Brain microvascular endothelial cell (primary cell): ENCODE results near the gene CRTC1.

Experiments
- DNase-seq: peaks from one replicate; pipeline ENCODE4 v3.0.0-alpha.2; 2020
- H3K27ac ChIP-seq: fragments of 250-450 bp; sonication (Bioruptor Pico); 2 replicates; pipeline ENCODE4 v1.5.1; 2020; ENCODE audit warnings: mild to moderate bottlenecking, moderate library complexity
- H3K27me3 ChIP-seq: fragments of 250-450 bp; sonication (Bioruptor Pico); replicated peaks from 2 replicates; pipeline ENCODE4 v1.5.1; 2020; ENCODE audit warnings: mild to moderate bottlenecking
- H3K36me3 ChIP-seq: fragments of 250-450 bp; sonication (Bioruptor Pico); replicated peaks from 2 replicates; pipeline ENCODE4 v1.5.1; 2020; ENCODE audit warnings: mild to moderate bottlenecking
- H3K4me3 ChIP-seq: 2 replicates; pipeline ENCODE4 v1.5.1; 2011; ENCODE audit warnings: low read depth, mild to moderate bottlenecking, control low read depth, low read length, moderate library complexity
- CTCF ChIP-seq: IDR thresholded peaks from 2 replicates; pipeline ENCODE4 v1.5.1; 2011; ENCODE audit warnings: low read depth, mild to moderate bottlenecking, moderate library complexity, low read length, control low read depth, inconsistent platforms; ENCODE audit errors: missing control alignments
- in situ Hi-C: cut with HindIII; loops from 2 replicates; pipeline ENCODE4 v1.10.0; 2017; ENCODE audit warnings: low sequenced_read_pairs, low pct_ligation_motif_present

Gene CRTC1

DNA sequence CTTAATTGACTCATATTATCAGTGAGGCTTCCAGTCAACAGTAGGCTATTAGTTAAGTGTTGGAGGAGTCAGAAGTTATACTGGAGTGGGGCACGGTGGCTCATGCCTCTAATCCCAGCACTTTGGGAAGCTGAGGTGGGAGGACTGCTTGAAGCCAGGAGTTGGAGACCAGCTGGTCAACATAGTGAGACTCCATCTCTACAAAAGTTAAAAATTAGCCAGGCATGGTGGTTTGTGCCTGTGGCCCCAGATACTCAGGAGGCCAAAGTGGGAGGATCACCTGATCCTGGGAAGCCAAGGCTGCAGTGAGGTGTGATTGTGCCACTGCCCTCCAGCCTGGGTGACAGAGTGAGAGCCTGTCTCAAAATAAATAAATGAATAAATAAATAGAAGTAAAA is 54.5 kb downstream of the CRTC1 start:
- no peak for DNase-seq
- no peak overlapping the region for H3K27ac ChIP-seq
- no peaks in the 10 kb centered on the region for H3K27me3 ChIP-seq
- in situ Hi-C loops: no loop called here
- H3K4me3 ChIP-seq: no peak overlapping the region
- H3K36me3 ChIP-seq: no peaks in the 10 kb centered on the region
- TF ChIP-seq CTCF: no peak

- Histone ChIP-seq H3K27me3 (no peaks in the 10 kb centered on the region), H3K27ac (no peak overlapping the region), H3K36me3 (no peaks in the 10 kb centered on the region), H3K4me3 (no peak overlapping the region)
- in situ Hi-C loops: no loop called here
- no peak for TF ChIP-seq CTCF
- no peak for DNase-seq
Measured at GRCh38 chr19:18738961-18739690, 55.6 kb downstream of the CRTC1 start.

DNA sequence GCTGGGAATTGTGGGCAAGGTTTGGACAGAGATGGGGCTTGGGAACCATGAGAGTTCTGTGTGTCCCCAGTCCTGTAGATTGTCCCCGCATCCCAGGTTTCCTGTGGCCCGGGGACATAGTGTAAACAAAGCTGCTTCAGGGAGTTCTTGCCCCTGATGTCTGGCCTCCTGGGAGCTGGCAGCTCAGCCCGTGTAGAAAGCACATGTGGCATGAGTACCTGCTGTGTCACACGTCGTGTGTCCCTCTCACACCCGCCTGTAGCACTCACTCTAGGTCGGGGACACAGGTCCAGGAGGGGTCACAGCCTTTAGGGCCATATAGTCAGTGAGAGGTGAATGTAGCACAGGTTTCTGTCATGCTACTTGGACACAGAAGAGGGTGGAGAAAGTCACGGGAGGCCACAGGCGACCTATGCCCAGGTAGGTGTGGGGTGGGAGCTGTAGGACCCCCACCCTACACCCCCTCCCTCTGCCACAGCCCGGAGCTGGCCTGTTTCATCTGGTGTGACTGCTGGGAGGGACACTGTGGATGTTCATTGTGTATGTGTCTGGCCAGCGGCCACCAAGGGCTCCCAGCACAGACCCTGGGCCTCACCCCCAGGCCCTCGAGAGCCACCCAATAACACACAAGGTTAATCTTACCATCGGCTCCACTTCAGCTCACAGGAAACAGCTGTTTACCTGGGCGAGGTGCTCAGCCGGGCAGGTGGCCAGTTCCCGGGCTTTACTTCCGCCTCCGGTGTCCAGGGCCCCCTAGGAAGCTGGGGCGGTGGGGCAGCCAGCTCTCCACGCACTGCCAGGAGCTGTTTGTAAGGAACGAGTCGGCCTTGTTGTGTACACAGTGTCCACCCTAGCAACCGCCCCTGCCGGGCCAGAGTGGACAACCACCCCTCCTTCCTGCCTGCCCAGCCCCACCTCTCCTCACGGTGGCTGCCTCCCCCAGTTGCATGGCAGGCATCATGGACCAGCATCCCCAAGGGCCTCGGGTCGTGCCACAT is 57.9 kb downstream of the CRTC1 start:
- no peaks in the 10 kb centered on the region for H3K27me3 ChIP-seq
- DNase-seq: no peak
- H3K27ac ChIP-seq: no peak overlapping the region
- H3K4me3 ChIP-seq: no peak overlapping the region
- in situ Hi-C loops: no loop called here
- no peaks in the 10 kb centered on the region for H3K36me3 ChIP-seq
- no peak for TF ChIP-seq CTCF

DNA sequence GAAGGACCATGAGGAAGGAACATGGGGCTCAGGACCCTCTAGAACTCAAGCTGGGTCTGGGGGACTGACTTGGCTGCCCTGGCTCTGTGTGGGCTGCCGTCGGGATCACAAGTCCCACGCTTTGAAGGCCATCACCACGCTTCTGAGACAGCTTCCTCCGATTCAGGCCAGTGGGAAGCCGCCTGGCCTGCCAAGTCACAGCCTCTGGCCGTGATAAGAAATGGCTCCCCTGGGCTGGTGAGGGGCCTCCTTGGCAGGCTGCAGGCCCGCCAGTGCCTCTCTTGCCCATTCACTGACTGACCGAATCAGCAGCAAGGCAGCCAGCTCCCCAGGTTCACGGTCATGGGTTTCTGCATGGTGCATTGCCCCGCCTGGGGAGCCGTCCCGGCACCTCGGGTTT is 58.8 kb downstream of the CRTC1 start:
- TF ChIP-seq CTCF: no peak
- H3K27ac ChIP-seq: no peak overlapping the region
- H3K27me3 ChIP-seq: no peaks in the 10 kb centered on the region
- in situ Hi-C loops: no loop called here
- H3K4me3 ChIP-seq: no peak overlapping the region
- no peak for DNase-seq
- no peaks in the 10 kb centered on the region for H3K36me3 ChIP-seq

DNA sequence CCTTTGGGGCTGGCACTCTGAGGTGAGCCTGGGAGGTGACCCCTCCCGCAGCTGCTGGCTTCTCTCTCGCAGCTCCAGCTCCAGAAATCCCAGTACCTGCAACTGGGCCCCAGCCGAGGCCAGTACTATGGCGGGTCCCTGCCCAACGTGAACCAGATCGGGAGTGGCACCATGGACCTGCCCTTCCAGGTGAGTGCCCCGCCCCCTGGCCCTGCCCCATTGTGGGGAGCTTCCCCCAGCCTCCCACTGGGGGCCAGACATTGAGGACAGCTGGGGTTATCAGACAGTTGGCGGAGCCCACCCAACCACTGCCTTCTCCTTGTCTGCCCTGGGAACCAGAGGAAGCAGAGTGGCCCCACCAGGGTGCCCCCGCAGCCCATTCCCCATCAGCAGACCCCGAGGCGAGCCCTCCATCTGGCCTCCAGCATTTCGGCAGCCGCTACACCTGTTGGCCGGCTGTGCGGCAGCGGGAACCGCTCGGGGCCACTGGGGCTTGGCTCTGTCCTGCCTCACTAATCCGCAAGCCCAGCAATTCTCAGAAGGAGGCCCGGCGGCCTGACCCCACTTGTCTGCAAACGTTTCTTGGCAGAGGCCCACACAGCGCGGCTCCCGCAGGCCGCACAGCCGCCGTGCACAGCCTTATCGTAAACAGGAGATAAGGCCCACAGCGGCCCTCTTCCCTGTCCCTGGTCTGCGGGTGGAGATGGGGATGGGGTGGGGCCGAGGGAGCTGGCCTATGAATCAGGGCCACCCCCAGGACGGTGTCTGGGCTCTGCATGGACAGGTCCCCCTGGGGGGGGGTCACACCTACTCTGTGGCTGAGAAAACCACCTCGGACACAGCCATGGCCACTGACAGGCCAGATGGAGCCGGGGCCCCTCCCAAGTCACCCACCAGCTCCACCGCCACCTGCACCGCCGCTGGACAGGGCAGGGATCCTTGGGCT is 59.6 kb downstream of the CRTC1 start:
- Histone ChIP-seq H3K27ac (no peak overlapping the region), H3K27me3 (no peaks in the 10 kb centered on the region), H3K36me3 (no peaks in the 10 kb centered on the region), H3K4me3 (no peak overlapping the region)
- peak; percentile 60 for DNase-seq
- TF ChIP-seq CTCF: no peak
- in situ Hi-C loops: no loop called here
